ENCODE data around the gene NCOA5.

- TF ChIP-seq CTCF (tag by site-specific recombination; IDR thresholded peaks at IDR 0.05), result no peak
- no peak for TF ChIP-seq PBX3 (CRISPR knock-in tag; IDR thresholded peaks at IDR 0.05)
- TF ChIP-seq ZNF654 (tag by site-specific recombination; IDR thresholded peaks at IDR 0.05; ENCODE audit: low read depth), result no peak
- peak; percentile 56; the same call in 1 of the 2 replicates for TF ChIP-seq PRDM1 (tag by site-specific recombination; IDR thresholded peaks at IDR 0.05)
- no peak for TF ChIP-seq ZNF157 (tag by site-specific recombination; IDR thresholded peaks at IDR 0.05)
- no peak for TF ChIP-seq TSHZ1 (tag by site-specific recombination; IDR thresholded peaks at IDR 0.05; ENCODE audit: borderline replicate concordance)
- TF ChIP-seq ZNF530 (tag by site-specific recombination; IDR thresholded peaks at IDR 0.05; ENCODE audit: low read depth), result no peak
These were observed 46.3 kb upstream of the NCOA5 start for GRCh38 chr20:46135856-46136633.

All from HEK293 (cell line).